ENCODE measurements around the gene RINL. TPM values are rescaled to one million over a fixed set of nuclear protein-coding genes. Genes with fewer than 3 reads are reported as not detected.

The RINL gene
- polyA plus RNA-seq, 1 donor (not counting 4 experiments of a cell fraction or from before 2014, with no cell fraction given) = 6.3 TPM

DNA sequence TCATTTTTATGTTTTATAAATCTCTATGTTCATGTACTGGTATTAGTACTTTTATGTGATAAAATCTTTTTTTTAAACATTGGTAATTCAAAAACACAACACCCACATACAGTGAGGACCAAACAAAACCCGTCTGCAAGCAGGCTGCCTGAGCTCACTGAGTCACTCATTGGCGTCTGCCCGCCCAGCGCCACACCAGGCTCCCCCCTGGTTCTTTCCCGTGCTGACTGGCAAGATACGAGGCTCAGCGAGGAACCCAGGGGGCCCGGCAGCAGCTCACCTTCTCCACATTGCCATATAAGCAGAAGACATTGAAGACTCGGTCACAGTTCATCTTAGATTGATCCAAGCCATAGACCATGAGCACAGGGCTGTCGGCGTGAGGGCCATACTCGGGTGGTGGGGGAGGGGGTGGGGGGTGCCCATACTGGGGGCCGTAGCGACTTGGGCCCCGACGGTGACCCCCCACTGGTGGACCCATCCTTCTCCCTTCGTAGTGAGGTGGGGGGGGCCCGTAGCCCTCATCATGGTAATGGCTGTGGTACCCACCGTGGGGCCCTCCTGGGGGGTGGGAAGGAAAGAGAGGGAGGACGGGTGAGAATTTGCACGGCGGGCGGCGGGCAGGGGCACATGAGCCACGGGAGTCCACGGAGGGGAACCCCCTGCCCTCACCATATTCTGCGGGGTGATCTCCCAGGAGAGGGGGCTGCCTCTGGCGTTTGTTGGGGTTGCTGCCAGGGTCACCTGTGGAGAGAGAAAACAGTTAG, 38.1 kb downstream of the RINL start:
- peaks cover 57% of the 10 kb centered on the region for H3K4me1 ChIP-seq (ENCODE audit: control insufficient read depth, extremely low read depth, insufficient read depth, low read length)
- no peak for TF ChIP-seq EZH2 (IDR thresholded peaks at IDR 0.05; ENCODE audit: low read length)
- TF ChIP-seq, protein P1, sequence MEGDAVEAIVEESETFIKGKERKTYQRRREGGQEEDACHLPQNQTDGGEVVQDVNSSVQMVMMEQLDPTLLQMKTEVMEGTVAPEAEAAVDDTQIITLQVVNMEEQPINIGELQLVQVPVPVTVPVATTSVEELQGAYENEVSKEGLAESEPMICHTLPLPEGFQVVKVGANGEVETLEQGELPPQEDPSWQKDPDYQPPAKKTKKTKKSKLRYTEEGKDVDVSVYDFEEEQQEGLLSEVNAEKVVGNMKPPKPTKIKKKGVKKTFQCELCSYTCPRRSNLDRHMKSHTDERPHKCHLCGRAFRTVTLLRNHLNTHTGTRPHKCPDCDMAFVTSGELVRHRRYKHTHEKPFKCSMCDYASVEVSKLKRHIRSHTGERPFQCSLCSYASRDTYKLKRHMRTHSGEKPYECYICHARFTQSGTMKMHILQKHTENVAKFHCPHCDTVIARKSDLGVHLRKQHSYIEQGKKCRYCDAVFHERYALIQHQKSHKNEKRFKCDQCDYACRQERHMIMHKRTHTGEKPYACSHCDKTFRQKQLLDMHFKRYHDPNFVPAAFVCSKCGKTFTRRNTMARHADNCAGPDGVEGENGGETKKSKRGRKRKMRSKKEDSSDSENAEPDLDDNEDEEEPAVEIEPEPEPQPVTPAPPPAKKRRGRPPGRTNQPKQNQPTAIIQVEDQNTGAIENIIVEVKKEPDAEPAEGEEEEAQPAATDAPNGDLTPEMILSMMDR (optimal IDR thresholded peaks at IDR 0.05 in 1 of 3, IDR thresholded peaks at IDR 0.05 in 1 of 3, conservative IDR thresholded peaks at IDR 0.05 in 1 of 3; ENCODE audit: extremely low read depth in 1 of 3, insufficient read depth in 2 of 3, low read length in 3 of 3) = no peak
- no peak overlapping the region for H2AFZ ChIP-seq (ENCODE audit: control insufficient read depth, low read length)
- H3K79me2 ChIP-seq (ENCODE audit: control insufficient read depth, insufficient read depth, low read length) = peaks cover 43% of the 10 kb centered on the region
- peak overlapping the region; percentile 61 for H3K4me2 ChIP-seq (ENCODE audit: control insufficient read depth, extremely low read depth, insufficient read depth, low read depth, low read length)
- H3K27me3 ChIP-seq (ENCODE audit: control insufficient read depth, extremely low read depth, insufficient read depth, low read length) = no peaks in the 10 kb centered on the region
- H3K9me1 ChIP-seq (ENCODE audit: control insufficient read depth, extremely low read depth, insufficient read depth, low read length) = peaks cover 8% of the 10 kb centered on the region
- H3K9me3 ChIP-seq (ENCODE audit: control insufficient read depth, low read depth, low read length) = no peaks in the 10 kb centered on the region
- FAIRE-seq = no peak
- H4K20me1 ChIP-seq (ENCODE audit: control insufficient read depth, extremely low read depth, insufficient read depth, low read length) = peaks cover 19% of the 10 kb centered on the region
- no peak overlapping the region for H3K4me3 ChIP-seq (ENCODE audit: control insufficient read depth in 2 of 3, extremely low read depth in 1 of 3, insufficient read depth in 2 of 3, low read depth in 1 of 3, low read length in 3 of 3)
- peak overlapping the region; percentile 63 for H3K9ac ChIP-seq (ENCODE audit: control insufficient read depth, extremely low read depth, insufficient read depth, low read length)
- dilution Hi-C loops (cut with MboI; ENCODE audit: extremely low pct_ligation_motif_present, low sequenced_read_pairs) = no loop called here
- H3K27ac ChIP-seq (ENCODE audit: control insufficient read depth, insufficient read depth, low read length) = peak overlapping the region; percentile 80
- peaks cover 51 to 65% of the 10 kb centered on the region in 2 experiments for H3K36me3 ChIP-seq (ENCODE audit: control insufficient read depth in 2 of 2, extremely low read depth in 1 of 2, insufficient read depth in 2 of 2, low read length in 2 of 2)
- DNase-seq (ENCODE audit: low read depth, low spot score) = no peak

DNA sequence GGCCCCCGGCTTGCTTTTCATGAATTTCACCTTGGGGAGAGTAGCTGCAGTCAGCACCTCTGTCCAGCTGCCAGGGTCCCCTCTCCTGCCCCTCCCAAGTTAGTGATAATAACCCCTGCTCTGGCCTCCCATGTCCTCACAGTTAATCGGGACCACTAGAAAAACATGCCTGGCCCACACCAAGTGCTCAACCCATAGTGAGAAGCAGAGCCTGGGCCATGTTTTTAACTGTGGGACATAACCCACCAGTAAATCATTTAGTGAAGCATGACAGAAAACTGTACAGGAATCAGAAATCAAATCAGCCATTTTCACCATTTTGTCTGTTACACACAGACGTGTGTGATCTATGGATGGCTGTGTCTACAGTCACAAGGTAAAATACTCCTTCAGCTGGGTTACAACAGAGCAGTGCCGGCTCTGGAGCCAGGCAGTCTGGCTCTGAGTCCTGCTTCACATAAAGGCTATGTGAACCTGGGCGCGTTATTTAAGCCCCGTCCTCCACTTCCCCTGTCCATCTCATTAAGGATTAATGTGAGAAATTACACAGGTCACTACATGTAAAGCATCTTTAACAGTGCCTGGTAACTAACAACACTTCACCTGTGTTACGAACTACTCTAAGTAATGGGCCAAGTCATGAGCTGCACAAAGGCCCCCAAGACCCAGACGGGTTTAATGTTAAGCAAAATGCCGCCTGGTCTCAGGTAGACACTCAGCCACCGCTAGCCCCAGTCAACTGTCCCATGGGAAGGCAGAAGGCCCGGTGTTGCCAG, 38.9 kb downstream of the RINL start:
- Histone ChIP-seq H3K27ac (ENCODE audit: control insufficient read depth, insufficient read depth, low read length) (peak overlapping the region; percentile 80), H3K4me1 (ENCODE audit: control insufficient read depth, extremely low read depth, insufficient read depth, low read length) (peaks cover 57% of the 10 kb centered on the region), H4K20me1 (ENCODE audit: control insufficient read depth, extremely low read depth, insufficient read depth, low read length) (peaks cover 19% of the 10 kb centered on the region), H3K27me3 (ENCODE audit: control insufficient read depth, extremely low read depth, insufficient read depth, low read length) (no peaks in the 10 kb centered on the region), H3K79me2 (ENCODE audit: control insufficient read depth, insufficient read depth, low read length) (peaks cover 36% of the 10 kb centered on the region), H2AFZ (ENCODE audit: control insufficient read depth, low read length) (no peak overlapping the region), H3K9me1 (ENCODE audit: control insufficient read depth, extremely low read depth, insufficient read depth, low read length) (peaks cover 8% of the 10 kb centered on the region), H3K4me3 (ENCODE audit: control insufficient read depth in 2 of 3, extremely low read depth in 1 of 3, insufficient read depth in 2 of 3, low read depth in 1 of 3, low read length in 3 of 3) (peak overlapping the region in 1 of 3 experiments; percentile 2), H3K4me2 (ENCODE audit: control insufficient read depth, extremely low read depth, insufficient read depth, low read depth, low read length) (peak overlapping the region; percentile 61), H3K9ac (ENCODE audit: control insufficient read depth, extremely low read depth, insufficient read depth, low read length) (peak overlapping the region; percentile 63), H3K36me3 (ENCODE audit: control insufficient read depth in 2 of 2, extremely low read depth in 1 of 2, insufficient read depth in 2 of 2, low read length in 2 of 2) (peaks cover 47 to 60% of the 10 kb centered on the region in 2 experiments), H3K9me3 (ENCODE audit: control insufficient read depth, low read depth, low read length) (no peaks in the 10 kb centered on the region)
- FAIRE-seq (no peak), DNase-seq (ENCODE audit: low read depth, low spot score) (no peak)
- dilution Hi-C loops (cut with MboI; ENCODE audit: extremely low pct_ligation_motif_present, low sequenced_read_pairs) = no loop called here
- no peak for TF ChIP-seq EZH2 (IDR thresholded peaks at IDR 0.05; ENCODE audit: low read length)
- TF ChIP-seq, protein P1 (optimal IDR thresholded peaks at IDR 0.05 in 1 of 3, IDR thresholded peaks at IDR 0.05 in 1 of 3, conservative IDR thresholded peaks at IDR 0.05 in 1 of 3; ENCODE audit: extremely low read depth in 1 of 3, insufficient read depth in 2 of 3, low read length in 3 of 3) = no peak
